Parathyroid adenoma (tissue), 2 donors: ENCODE data around the gene PVALEF.

ENCODE experiments used
- H2AFZ ChIP-seq: fragments of 300-600 bp; sonication (generic); one replicate; pipeline ENCODE4 v1.7.0; 2017; ENCODE audit warnings: antibody characterized with exemption, mild to moderate bottlenecking
- H3K27ac ChIP-seq: fragments of 300-600 bp; sonication (generic); one replicate; pipeline ENCODE4 v1.7.0; 2017
- H3K27me3 ChIP-seq: fragments of 300-600 bp; sonication (generic); one replicate; pipeline ENCODE4 v1.7.0; 2017; ENCODE audit warnings: low read length; ENCODE audit not compliant: control insufficient read depth, insufficient read depth
- H3K36me3 ChIP-seq: fragments of 300-600 bp; sonication (generic); one replicate; pipeline ENCODE4 v1.7.0; 2017; ENCODE audit warnings: low read length; ENCODE audit not compliant: control insufficient read depth, insufficient read depth
- H3K4me1 ChIP-seq: fragments of 300-600 bp; sonication (generic); one replicate; pipeline ENCODE4 v1.7.0; 2017; ENCODE audit warnings: control low read depth
- H3K4me2 ChIP-seq: fragments of 300-600 bp; sonication (generic); one replicate; pipeline ENCODE4 v1.7.0; 2017; ENCODE audit warnings: low read length
- H3K4me3 ChIP-seq: fragments of 300-600 bp; sonication (generic); one replicate; pipeline ENCODE4 v1.7.0; 2017; ENCODE audit warnings: low read depth, low read length
- H3K79me2 ChIP-seq: fragments of 300-600 bp; sonication (generic); one replicate; pipeline ENCODE4 v1.7.0; 2017; ENCODE audit warnings: control low read depth
- H3K9ac ChIP-seq: fragments of 300-600 bp; sonication (generic); one replicate; pipeline ENCODE4 v1.7.0; 2017; ENCODE audit warnings: mild to moderate bottlenecking
- H3K9me3 ChIP-seq: fragments of 300-600 bp; sonication (generic); one replicate; pipeline ENCODE4 v1.7.0; 2017; ENCODE audit warnings: low read length; ENCODE audit not compliant: control insufficient read depth
- CTCF ChIP-seq: fragments of 300-600 bp; sonication (generic); IDR thresholded peaks from one replicate; pipeline ENCODE4 v1.7.0; 2017; ENCODE audit warnings: antibody characterized with exemption, mild to moderate bottlenecking
- donor health status: primary hyperparathyroidism.

The PVALEF gene

GRCh38 chr17:81192386-81193050 lies 27.2 kb downstream of the PVALEF start:
- H3K27ac ChIP-seq, result no peak overlapping the region
- H3K4me1 ChIP-seq, result no peaks in the 10 kb centered on the region
- TF ChIP-seq CTCF, result no peak
- H3K27me3 ChIP-seq, result no peaks in the 10 kb centered on the region
- no peak overlapping the region for H2AFZ ChIP-seq
- H3K9ac ChIP-seq, result no peak overlapping the region
- no peak overlapping the region for H3K4me3 ChIP-seq
- H3K9me3 ChIP-seq, result no peaks in the 10 kb centered on the region
- H3K36me3 ChIP-seq, result no peaks in the 10 kb centered on the region
- no peak overlapping the region for H3K4me2 ChIP-seq
- no peaks in the 10 kb centered on the region for H3K79me2 ChIP-seq

- Histone ChIP-seq H3K4me1 (no peaks in the 10 kb centered on the region), H3K79me2 (no peaks in the 10 kb centered on the region), H3K4me3 (no peak overlapping the region), H3K27me3 (no peaks in the 10 kb centered on the region), H3K9me3 (no peaks in the 10 kb centered on the region), H3K9ac (no peak overlapping the region), H3K4me2 (no peak overlapping the region), H2AFZ (no peak overlapping the region), H3K36me3 (no peaks in the 10 kb centered on the region), H3K27ac (no peak overlapping the region)
- no peak for TF ChIP-seq CTCF
These were observed 27.7 kb downstream of the PVALEF start for GRCh38 chr17:81193051-81193410.

- no peaks in the 10 kb centered on the region for H3K9me3 ChIP-seq
- no peak overlapping the region for H3K4me2 ChIP-seq
- H3K4me1 ChIP-seq, result no peaks in the 10 kb centered on the region
- no peaks in the 10 kb centered on the region for H3K27me3 ChIP-seq
- H2AFZ ChIP-seq, result no peak overlapping the region
- H3K27ac ChIP-seq, result no peak overlapping the region
- no peak overlapping the region for H3K9ac ChIP-seq
- no peaks in the 10 kb centered on the region for H3K79me2 ChIP-seq
- no peak for TF ChIP-seq CTCF
- H3K4me3 ChIP-seq, result no peak overlapping the region
- H3K36me3 ChIP-seq, result no peaks in the 10 kb centered on the region
These were observed 28.3 kb downstream of the PVALEF start for GRCh38 chr17:81193470-81194224.

DNA sequence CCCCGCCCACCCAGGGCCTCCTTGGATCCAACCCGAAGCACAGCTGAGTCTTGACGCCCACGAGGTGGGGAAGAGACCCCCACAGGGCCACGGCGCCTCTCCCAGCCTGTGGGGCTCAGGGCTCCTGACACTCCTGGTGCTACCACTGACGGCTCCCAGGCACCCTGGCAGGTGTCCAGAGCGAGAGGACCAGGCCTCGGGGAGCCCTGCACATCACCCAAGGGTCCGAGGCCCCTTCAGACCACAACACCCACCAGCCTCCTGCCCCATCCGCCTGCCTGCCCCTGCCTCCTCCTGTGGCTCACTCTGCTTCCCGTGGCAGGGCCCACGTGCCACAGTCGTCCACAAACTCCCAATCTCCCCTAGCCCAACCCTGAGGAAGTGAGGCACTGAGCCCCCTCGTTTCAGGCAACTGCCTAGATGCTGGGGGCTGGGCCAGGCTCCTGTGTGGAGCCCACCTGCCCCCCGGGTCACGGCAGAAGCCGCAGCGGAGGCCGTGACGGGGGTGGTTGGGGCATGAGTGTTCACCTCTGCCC lies 29.0 kb downstream of the PVALEF start:
- H3K36me3 ChIP-seq, result no peaks in the 10 kb centered on the region
- no peak overlapping the region for H3K4me3 ChIP-seq
- H3K4me2 ChIP-seq, result no peak overlapping the region
- H2AFZ ChIP-seq, result no peak overlapping the region
- no peak for TF ChIP-seq CTCF
- no peaks in the 10 kb centered on the region for H3K9me3 ChIP-seq
- H3K9ac ChIP-seq, result no peak overlapping the region
- no peaks in the 10 kb centered on the region for H3K79me2 ChIP-seq
- H3K27me3 ChIP-seq, result no peaks in the 10 kb centered on the region
- H3K27ac ChIP-seq, result no peak overlapping the region
- H3K4me1 ChIP-seq, result no peaks in the 10 kb centered on the region
